ENCODE measurements around the gene TAMALIN.

TAMALIN gene

DNA sequence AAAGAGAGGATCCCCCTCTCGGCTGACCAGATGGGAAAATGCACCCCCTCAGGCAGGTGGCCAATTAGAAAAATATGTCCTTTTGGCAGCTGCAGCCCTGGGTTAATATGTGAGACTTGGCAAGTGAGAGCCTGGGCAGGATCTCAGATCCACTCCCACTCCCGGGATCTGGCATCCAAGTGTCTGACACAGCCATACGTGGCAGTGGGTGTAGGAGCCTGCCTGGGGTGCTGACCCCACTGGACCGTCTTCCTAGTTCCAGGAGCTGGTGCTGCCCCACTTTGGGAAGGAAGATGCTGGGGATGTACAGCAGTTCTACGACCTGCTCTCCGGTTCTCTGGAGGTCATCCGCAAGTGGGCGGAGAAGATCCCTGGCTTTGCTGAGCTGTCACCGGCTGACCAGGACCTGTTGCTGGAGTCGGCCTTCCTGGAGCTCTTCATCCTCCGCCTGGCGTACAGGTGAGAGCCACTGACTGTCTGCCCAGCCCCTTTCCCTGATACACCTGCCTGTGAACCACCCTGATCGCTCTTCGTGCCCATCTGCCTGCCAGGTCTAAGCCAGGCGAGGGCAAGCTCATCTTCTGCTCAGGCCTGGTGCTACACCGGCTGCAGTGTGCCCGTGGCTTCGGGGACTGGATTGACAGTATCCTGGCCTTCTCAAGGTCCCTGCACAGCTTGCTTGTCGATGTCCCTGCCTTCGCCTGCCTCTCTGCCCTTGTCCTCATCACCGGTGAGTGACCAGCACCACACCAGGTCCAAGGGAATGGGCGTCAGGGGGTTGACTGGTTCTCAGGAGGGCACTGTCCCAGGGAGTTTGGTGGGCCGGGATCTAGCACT is 50.3 kb downstream of the TAMALIN start:
- no peak for DNase-seq

DNA sequence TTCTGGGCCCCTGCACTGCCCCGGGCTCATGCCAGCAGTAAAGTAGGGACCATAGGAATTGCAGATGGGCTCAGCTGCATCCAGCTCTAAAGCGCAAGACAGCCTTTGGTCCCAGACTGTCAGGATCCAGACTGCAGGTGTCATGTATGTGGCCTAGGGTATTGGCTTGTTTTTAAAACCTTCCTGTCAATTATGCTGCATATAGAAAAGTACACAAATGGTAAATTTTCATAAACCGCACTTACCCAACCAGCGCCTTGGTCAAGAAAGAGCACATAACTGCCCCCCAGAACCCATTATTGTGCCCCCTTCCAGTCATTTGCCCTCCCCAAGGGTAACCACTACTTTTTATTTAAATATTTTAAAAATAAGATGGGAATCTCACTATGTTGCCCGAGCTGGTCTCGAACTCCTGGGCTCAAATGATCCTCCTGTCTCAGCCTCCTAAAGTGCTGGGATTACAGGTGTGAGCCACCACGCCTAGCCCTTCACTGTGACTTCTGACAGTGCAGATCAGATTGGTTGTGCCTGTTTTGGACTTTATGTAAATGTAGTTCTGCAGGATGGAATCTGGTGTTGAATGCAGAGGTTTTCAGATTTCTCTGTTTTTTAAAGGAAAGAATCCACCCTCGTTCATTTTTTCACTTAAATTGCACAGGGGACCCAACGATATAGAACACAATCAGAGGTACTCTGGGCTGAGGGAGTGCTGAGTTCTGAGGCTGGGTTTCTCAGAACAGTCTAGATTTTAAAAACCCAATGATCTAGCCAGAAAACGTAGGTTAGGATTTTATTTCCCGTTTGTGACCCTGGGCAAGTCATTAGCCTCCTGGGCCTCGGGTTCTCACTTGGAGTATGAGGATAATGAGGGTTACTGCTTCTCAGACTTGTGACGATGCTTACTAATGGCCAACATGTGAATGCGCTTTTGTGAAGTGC is 51.2 kb downstream of the TAMALIN start:
- DNase-seq = no peak

DNA sequence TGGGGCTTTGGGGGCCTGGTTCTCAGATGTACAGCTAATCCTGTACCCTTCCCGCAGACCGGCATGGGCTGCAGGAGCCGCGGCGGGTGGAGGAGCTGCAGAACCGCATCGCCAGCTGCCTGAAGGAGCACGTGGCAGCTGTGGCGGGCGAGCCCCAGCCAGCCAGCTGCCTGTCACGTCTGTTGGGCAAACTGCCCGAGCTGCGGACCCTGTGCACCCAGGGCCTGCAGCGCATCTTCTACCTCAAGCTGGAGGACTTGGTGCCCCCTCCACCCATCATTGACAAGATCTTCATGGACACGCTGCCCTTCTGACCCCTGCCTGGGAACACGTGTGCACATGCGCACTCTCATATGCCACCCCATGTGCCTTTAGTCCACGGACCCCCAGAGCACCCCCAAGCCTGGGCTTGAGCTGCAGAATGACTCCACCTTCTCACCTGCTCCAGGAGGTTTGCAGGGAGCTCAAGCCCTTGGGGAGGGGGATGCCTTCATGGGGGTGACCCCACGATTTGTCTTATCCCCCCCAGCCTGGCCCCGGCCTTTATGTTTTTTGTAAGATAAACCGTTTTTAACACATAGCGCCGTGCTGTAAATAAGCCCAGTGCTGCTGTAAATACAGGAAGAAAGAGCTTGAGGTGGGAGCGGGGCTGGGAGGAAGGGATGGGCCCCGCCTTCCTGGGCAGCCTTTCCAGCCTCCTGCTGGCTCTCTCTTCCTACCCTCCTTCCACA is 52.0 kb downstream of the TAMALIN start:
- DNase-seq = peak; percentile 12

DNA sequence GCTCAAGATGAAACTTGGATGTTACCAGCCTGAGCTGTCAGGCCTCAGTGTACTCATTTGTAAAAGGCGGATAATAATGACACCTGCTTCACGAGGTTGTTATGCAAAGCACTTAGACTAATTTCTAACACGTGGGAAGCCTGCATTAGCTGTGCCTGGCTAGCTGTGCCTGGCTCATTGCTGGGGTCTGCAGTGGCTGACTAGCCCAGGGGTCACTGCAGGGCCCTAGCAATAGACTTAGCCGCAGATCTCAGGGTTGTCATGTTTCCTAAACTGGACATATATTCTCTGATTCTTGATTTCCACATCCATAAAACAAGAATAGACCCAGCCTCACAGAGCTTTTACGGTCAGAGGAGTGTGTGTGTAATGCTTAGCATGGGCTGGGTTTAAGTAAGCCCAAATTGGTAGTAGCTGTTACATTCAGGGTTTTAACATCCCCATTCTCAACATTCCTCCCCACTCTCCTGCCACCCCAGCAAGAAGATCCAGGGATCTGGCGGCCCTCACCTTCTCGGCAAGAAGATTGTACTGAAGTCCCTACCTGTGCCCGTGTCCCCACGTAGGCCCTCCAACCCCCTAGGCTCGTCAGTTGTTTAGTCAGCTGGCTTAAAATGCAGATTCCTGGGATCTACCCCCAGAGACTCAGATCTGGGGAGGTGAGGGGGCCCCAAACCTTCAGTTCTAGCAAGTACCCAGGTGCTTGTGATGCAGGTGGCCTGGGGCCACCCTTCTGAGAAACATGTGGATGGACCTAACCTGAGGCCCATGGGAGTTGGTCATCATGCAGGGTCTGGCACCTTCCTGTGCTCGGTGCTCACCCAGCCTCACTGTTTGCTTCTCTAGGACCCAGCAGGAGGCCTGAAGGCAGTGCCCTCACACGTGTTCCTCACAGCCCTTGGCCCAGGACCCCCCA is 53.1 kb downstream of the TAMALIN start:
- no peak for DNase-seq

DNA sequence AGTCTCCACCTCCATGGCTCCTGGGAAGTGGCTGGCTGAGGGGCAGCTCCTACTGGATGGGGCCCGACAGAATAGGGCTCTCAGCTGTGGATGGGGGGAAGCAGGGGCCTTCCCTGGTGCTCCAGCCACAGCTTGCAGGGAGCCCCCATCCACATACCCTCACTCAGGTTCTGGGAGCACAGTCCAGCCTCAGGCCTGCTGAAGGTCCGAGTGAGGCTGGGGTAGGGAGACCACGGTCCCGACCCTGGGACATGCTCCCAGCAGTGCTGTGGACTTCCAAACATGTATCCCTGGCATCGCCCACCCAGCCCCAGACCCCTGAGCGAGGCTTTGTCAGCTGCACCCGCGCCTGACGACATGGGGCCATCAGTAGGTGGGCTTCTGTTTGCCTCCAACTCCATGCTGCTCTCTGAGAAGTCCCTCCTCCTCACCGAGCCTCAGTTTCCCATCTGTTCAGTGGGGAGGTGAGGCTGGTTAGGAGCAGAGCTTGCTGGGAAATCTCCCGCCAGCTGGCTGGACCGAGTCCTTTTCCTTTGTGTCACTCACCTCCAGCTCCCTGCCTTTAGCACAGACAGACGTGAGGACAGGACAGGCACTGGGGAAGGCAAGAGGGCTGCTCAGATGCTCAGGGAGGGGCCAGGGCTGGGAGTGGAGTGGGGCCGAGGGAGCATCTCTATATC is 53.9 kb downstream of the TAMALIN start:
- no peak for DNase-seq

DNA sequence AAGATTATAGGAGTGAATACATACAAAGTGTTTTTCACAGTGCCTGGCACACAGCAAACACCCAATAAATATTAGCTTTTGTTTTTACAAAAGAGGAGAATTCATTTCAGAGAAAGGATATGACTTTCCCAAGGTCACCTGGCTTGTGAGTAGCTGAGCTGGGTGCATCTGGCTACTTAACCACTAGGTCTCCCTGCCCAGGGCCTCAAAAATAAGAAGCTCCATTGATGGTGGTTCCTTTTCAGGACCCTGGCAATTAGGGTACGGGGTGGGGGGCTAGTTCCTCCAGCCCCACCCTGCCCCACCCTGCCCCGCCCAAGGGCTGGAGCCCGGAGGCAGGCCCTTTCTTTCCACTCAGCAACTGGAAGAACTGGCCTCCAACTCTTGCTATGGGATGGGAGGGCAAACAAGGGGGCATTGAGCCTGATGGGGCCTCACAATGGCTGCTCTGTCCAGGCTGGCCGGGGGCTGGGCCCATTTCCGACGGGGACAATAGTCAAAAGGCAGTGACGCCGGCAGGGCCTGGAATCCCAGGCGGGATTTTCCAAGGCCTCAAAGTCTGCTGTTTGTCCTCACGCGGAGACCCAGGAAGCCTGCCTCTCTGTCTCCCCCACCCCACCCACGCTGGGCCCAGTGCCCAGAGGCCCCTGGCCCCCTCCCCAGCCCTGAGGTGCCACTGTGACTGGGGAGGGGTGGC is 54.9 kb downstream of the TAMALIN start:
- no peak for DNase-seq

DNA sequence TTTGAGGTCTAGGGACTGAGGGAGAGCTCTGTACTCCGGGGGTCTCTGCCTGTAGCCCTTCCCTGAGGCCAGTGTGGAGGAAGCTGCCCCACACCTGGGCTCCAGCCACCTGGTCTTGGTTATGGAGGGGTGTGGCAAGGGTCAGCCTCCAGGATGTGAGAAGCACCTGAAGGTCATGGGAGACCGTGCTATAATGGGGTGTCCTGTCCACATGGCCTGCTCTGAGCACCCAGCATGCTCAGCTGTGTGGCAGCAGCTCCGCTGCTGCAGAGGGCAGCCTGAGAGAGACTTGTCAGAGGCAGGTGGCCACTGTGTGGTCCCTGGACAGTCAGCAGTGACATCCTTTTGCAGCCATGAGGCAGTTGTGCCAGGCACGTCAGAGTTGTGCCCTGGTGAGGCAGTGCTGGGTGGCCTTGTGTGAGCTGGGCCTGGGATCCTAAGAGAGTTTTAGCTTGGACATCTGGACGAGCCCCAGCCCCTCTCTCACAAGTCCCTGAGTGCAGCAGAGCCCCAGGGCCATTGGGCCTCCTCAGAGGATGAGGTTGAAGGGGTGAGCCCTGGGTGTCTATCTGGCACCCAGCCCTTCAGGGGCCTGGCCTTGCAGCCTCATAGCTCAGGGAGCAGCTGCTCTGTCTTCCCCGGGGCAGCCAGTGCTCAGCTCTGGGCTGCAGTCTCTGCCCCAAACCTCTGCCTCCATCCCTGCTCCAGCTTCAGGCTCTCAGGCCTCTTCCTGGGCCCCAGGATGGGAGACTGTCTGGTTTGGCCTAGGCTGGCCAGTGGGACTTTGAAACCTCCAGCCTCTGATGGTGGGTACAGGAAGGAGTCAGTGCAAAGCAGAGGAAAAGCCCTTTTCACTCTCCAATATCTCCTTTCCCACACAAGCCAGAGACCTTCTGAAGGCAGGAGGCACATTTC is 55.7 kb downstream of the TAMALIN start:
- no peak for DNase-seq

DNA sequence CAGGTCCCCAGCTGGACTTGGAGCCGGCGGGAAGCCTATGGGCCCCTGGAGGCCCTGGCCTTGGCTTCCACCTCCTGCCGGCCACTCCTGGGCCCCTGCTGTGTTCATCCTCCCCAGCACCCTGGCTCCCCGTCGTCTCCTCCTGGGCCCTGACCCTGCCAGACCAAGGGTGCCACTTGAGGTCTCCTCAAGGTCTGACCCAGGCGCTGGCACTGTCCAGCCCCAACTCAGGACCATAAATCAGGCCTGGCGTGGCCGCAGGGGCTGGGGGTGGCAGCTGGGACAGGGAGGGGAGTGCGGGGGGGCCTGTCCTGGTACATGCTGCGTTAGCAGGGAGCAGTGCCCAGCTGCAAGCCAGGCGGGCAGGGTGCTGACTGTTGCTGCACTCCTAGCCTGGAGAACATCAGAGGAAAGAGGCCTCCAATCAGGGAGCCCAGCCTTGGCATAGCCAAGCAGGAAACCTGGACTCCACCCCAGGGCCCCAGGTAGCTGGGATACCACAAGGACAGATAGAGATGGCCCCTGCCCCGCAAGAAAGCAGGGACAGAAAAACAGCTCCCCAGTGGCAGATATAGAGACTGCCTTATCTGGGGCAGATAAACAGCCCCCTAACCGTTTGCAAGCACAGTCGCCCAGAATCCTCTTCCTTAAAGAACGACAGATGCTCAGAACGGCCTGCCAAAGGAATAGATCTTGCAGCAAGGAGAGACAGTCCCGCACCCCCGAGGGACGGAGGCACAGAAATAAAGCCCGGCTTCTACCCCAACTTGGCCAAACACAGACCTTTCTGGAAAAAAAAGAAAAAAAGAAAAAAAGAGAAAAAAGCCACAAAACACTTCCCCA is 56.6 kb downstream of the TAMALIN start:
- DNase-seq = no peak

DNA sequence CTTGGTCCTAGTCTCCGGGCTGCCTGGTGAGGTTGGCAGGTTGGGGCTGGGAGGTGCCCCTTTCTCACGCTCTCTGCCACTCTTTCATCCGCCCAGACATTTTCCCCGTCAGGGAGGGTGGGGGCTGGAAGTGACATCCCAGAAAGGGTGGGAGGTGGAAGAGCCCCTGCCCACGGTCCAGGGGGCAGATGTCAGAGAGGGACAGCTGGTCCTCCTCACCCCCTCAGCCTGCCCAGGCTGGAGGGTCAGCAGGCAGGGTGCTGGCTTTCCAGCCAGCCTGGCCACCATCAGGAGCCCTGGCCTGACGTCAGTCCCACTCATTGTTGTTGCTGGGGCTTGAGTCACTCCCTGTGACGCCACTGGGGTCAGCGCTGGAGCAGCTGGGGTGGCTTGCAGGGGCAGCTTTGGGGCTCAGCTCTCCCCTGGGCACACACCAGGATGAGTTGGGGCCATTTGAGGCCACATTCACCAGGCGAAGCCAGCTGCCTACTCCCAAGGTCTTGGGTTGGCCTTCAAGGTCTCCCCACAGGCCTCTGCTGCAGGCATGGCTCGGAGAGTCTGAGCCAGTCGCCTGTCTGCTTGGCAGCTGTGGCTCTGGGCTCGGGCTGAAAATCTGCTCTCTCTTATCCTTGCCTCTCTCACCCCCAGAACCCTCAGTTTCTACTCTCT is 57.4 kb downstream of the TAMALIN start:
- no peak for DNase-seq

Measured in NCI-H1105 treated with DMSO at 0.1 percent for 48 hours (cell line).